Heart left ventricle (tissue), 16 donors: ENCODE measurements around the gene LHFPL3. TPM values are rescaled to one million over a fixed set of nuclear protein-coding genes. Genes with fewer than 3 reads are reported as not detected.
"Not testable (repeated sequence)": the region's sequence is repeated elsewhere in the genome, so short reads cannot be mapped to it uniquely, and the experiment has no call there.

Experiments
- ATAC-seq, 4 donors: fragments of 200-7000 bp; cut with Tn5 transposase; one replicate each; pipeline ENCODE4 v1.9.1; 2020 to 2022; ENCODE audit warnings: moderate library complexity in 4 of 4, mild to moderate bottlenecking in 3 of 4, moderate number of reproducible peaks in 1 of 4
- DNase-seq, 5 donors: peaks; one replicate each; pipeline ENCODE4 v3.0.0-alpha.2; 2020
- H3K27ac ChIP-seq, 12 donors: fragments of 200-600 bp; sonication (generic) in 4 of 12; one replicate each; pipeline versions ENCODE4 v1.5.0 to v1.8.0; 2016 to 2022; ENCODE audit warnings: mild to moderate bottlenecking in 2 of 12
- H3K27me3 ChIP-seq, 9 donors: fragments of 200-600 bp; sonication (generic) in 2 of 9; one replicate each; pipeline versions ENCODE4 v1.5.1 to v1.8.0; 2016 to 2022; ENCODE audit warnings: mild to moderate bottlenecking in 3 of 9
- H3K36me3 ChIP-seq, 9 donors: fragments of 200-600 bp; sonication (generic) in 2 of 9; one replicate each; pipeline versions ENCODE4 v1.5.0 to v1.8.0; 2018 to 2022; ENCODE audit warnings: mild to moderate bottlenecking in 2 of 9
- H3K4me1 ChIP-seq, 12 donors: fragments of 200-600 bp; sonication (generic) in 4 of 12; one replicate each; pipeline versions ENCODE4 v1.5.0 to v1.8.0; 2016 to 2022; ENCODE audit warnings: mild to moderate bottlenecking in 3 of 12
- H3K4me3 ChIP-seq, 12 donors: fragments of 200-600 bp; sonication (generic) in 4 of 12; one replicate each; pipeline versions ENCODE4 v1.5.0 to v1.8.0; 2017 to 2022; ENCODE audit warnings: mild to moderate bottlenecking in 9 of 12, moderate library complexity in 4 of 12
- H3K9me3 ChIP-seq, 12 donors: fragments of 200-600 bp; sonication (generic) in 4 of 12; one replicate each; pipeline versions ENCODE4 v1.5.0 to v1.8.0; 2016 to 2022; ENCODE audit warnings: mild to moderate bottlenecking in 1 of 12
- POLR2A ChIP-seq, 2 donors: fragments of 450-650 bp; IDR thresholded peaks; one replicate each; pipeline ENCODE4 v1.6.1; 2017; ENCODE audit warnings: antibody characterized with exemption in 2 of 2, mild to moderate bottlenecking in 2 of 2, moderate library complexity in 2 of 2
- WGBS, 4 donors: extraction: QIAGEN DNeasy Blood & Tissue Kit in 2 of 4; methylation state at CpG; one replicate each; pipeline versions ENCODE4 v1.1.5 to v1.1.7; 2013 to 2018; 5-methylcytosine and 5-hydroxymethylcytosine counted together
- intact Hi-C, 10 donors: fragments of 100-400 bp; cut with DNase I; formaldehyde crosslinking; loops; one replicate each; pipeline versions ENCODE4 v1.11.1 to v1.14.2; 2022
- polyA plus RNA-seq, 2 donors: library from polyadenylated mRNA; stranded (reverse); fragments of 200-250 nt; gene quantifications; one replicate each; pipeline ENCODE4 v1.2.3, GENCODE V29; 2013
- total RNA-seq, 9 donors: library from RNA; depleted of rRNA in 2 of 9; stranded (reverse); fragments of >200 nt in 2 of 9; fragmentation: NEBNext Ultra II Directional in 3 of 9; extraction: Animal tissue kit (Norgen Biotek cat#: 25700) in 3 of 9; gene quantifications; one replicate each; pipeline versions ENCODE4 v1.1.0 to v1.2.4, GENCODE V29; 2016 to 2023
- TF ChIP-seq, protein P1 (sequence below), 12 donors: fragments of 200-600 bp; sonication (generic) in 4 of 12; IDR thresholded peaks; one replicate each; pipeline versions ENCODE4 v1.5.0 to v1.8.0; 2018 to 2022; ENCODE audit warnings: antibody characterized with exemption in 12 of 12, mild to moderate bottlenecking in 5 of 12
- donor health status: ischemic (EF 13 %, LVEDD 7.1; RV severe dilation, severe dysfunction).
- donor health status: healthy with polysubstance abuse.
- donor health status: DM: no; HTN: yes; CAD: no.
- donor health status: DM: no; HTN: no; CAD: no.
- donor health status: ischemic (EF 25% LVEDD 6.9; RV normal size, moderate dysfunction).
- donor health status: ischemic (EF 25% LVEDD 5.7; RV mildly dilated, moderate dysfunction).
- donor health status: healthy.
- donor health status: DM: yes; HTN: yes; CAD: no.
- donor health status: ischemic (EF 35%, LVEDD 5.7; RV mildly dilated, moderate dysfunction).
- donor health status: nonischemic (EF 11% LVEDD 7.7; RV severe dilation, severe dysfunction).
- donor health status: DM: yes; HTN: yes; CAD: no.
- donor health status: PGD.
- donor health status: ischemic (EF 29% LVEDD 5.4; RV normal size, mild dysfunction).
- donor health status: nonischemic (EF 23%, LVEDD 6.1; RV moderate dilation, normal function).

LHFPL3 gene
- total and polyA plus RNA-seq, 11 donors: not detected

DNA sequence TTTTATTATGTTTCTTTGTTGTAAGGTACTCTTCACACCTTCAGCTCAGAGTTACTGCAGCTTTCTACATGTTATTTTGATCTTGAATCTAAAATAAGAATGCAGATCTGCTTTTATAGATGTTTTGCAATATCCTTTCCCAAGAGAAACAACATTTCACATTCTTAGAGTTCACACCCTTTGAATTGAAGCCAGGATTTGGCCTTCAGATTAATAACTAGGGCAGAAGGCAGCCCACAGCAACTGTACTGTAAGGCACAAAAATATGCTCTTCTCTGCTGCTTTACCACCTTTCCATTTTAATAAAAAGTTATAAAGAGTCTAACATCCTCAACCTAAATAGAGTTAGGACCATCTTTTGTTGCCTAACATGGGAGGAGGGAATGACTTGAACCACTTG lies 224.7 kb downstream of the LHFPL3 start:
- no peaks in the 10 kb centered on the region for H3K36me3 ChIP-seq
- no peak overlapping the region for H3K4me3 ChIP-seq
- no peaks in the 10 kb centered on the region for H3K27me3 ChIP-seq
- intact Hi-C loops: no loop called here
- ATAC-seq (no peak), DNase-seq (no peak)
- H3K4me1 ChIP-seq: no peaks in the 10 kb centered on the region
- peaks cover 0 to 9% (median 0%) of the 10 kb centered on the region in 12 donors for H3K9me3 ChIP-seq
- H3K27ac ChIP-seq: no peak overlapping the region
- TF ChIP-seq, protein P1, sequence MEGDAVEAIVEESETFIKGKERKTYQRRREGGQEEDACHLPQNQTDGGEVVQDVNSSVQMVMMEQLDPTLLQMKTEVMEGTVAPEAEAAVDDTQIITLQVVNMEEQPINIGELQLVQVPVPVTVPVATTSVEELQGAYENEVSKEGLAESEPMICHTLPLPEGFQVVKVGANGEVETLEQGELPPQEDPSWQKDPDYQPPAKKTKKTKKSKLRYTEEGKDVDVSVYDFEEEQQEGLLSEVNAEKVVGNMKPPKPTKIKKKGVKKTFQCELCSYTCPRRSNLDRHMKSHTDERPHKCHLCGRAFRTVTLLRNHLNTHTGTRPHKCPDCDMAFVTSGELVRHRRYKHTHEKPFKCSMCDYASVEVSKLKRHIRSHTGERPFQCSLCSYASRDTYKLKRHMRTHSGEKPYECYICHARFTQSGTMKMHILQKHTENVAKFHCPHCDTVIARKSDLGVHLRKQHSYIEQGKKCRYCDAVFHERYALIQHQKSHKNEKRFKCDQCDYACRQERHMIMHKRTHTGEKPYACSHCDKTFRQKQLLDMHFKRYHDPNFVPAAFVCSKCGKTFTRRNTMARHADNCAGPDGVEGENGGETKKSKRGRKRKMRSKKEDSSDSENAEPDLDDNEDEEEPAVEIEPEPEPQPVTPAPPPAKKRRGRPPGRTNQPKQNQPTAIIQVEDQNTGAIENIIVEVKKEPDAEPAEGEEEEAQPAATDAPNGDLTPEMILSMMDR (IDR thresholded peaks at IDR 0.05): no peak
- TF ChIP-seq POLR2A (IDR thresholded peaks at IDR 0.05): no peak

DNA sequence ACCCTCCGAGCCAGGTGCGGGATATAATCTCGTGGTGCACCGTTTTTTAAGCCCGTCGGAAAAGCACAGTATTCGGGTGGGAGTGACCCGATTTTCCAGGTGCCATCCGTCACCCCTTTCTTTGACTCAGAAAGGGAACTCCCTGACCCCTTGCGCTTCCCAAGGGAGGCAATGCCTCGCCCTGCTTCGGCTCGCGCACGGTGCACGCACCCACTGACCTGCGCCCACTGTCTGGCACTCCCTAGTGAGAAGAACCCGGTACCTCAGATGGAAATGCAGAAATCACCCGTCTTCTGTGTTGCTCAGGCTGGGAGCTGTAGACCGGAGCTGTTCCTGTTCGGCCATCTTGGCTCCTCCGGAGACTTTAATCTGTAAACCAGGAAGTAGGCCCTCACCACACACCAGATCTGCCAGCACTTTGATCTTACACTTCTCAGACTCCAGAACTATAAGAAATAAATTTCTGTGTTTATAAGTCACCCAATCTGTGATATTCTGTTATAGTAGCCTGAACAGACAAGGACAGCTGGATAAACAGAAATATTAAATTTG lies 235.0 kb downstream of the LHFPL3 start:
- H3K9me3 ChIP-seq, H3K4me3 ChIP-seq, H3K27me3 ChIP-seq, DNase-seq, H3K4me1 ChIP-seq, intact Hi-C loops, H3K36me3 ChIP-seq, H3K27ac ChIP-seq, ATAC-seq: not testable (repeated sequence)
- 91% methylated on average over 13 to 22 of the region's 22 CpGs for whole genome bisulfite sequencing, 4 donors

DNA sequence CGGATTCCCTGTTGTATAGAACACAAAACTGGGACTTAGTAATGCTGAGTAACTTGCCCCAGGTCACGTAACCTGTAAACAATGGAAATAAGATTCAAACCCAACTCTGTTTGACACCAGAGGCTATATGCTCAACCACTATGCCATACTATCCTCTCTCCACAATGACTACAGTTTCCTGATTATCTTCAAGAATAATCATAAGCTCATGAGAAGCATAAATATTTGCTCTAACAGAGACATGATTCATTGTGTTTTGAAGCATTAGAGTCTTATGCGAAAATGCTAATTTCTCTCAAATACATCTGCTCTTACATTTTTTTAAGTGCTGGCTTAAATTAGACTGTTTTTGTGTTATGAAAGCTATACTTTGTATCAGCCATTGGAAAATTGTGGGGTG lies 241.3 kb downstream of the LHFPL3 start:
- Histone ChIP-seq H3K36me3 (no peaks in the 10 kb centered on the region), H3K27ac (no peak overlapping the region), H3K4me3 (no peak overlapping the region), H3K27me3 (peaks cover 0 to 4% (median 0%) of the 10 kb centered on the region in 9 donors), H3K9me3 (no peaks in the 10 kb centered on the region), H3K4me1 (no peaks in the 10 kb centered on the region)
- DNase-seq (no peak), ATAC-seq (no peak)
- intact Hi-C loops: no loop called here
- TF ChIP-seq, protein P1 (IDR thresholded peaks at IDR 0.05): no peak
- TF ChIP-seq POLR2A (IDR thresholded peaks at IDR 0.05): no peak
- 56 to 69% (median 67%) methylated on average over 3 of the region's 3 CpGs for WGBS, 4 donors

DNA sequence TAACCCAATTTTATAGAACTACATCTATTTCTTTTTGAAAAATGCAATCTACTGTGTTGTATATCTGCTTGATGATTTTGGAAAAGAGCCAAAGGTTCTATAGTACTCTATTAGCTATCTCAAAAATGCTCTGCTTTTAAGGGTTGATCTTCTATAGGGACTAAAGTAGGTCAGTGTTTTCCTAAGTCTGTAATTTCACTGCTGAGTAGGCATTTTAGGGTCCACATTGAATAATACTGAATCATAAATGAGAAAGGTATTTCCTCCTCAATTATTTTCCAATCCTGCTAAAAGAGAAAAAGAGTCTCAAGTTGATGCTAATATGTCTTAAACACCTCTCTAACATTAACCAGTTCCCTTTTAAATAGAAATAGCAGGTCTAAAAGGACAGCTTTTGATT lies 244.2 kb downstream of the LHFPL3 start:
- H3K4me3 ChIP-seq: no peak overlapping the region
- DNase-seq (no peak), ATAC-seq (no peak)
- no peaks in the 10 kb centered on the region for H3K36me3 ChIP-seq
- no peak for TF ChIP-seq POLR2A (IDR thresholded peaks at IDR 0.05)
- TF ChIP-seq, protein P1 (IDR thresholded peaks at IDR 0.05): no peak
- no peak overlapping the region for H3K27ac ChIP-seq
- H3K9me3 ChIP-seq: no peaks in the 10 kb centered on the region
- H3K27me3 ChIP-seq: peaks cover 0 to 4% (median 0%) of the 10 kb centered on the region in 9 donors
- intact Hi-C loops: no loop called here
- no peaks in the 10 kb centered on the region for H3K4me1 ChIP-seq

DNA sequence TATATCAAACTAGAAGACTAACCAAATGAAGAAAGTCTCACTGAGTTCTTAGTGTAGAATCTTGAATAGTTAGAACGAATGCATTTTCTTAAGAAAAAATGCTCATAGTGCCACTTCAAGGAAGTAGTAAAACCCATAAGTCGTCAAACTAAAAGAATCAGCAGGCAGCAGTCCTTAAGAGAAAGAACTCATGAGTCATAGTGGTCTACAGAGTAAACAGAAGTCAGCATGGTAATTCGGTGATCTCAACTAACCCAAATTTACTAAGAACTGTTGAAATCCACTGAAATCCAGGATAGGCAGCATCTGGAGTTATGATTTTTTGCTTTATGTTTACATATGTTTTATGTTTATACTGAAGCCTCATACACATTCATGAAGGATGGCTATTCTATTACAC lies 256.2 kb downstream of the LHFPL3 start:
- WGBS, 4 donors: 53 to 67% (median 61%) methylated on average over 3 of the region's 3 CpGs
- DNase-seq: no peak
- ATAC-seq: no peak

DNA sequence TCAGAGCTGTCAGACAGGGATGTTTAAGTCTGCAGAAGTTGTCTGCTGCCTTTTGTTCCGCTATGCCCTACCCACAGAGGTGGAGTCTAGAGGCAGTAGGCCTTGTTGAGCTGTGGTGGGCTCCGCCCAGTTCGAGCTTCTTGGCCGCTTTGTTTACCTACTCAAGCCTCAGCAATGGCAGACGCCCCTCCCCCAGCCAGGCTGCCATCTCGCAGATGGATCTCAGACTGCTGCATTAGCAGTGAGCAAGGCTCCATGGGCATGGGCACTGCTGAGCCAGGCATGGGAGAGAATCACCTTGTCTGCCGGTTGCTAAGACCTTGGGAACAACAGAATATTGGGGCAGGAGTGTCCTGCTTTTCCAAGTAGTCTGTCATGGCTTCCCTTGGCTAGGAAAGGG lies 267.2 kb downstream of the LHFPL3 start:
- intact Hi-C loops, H3K4me3 ChIP-seq, DNase-seq, ATAC-seq, H3K9me3 ChIP-seq, H3K27ac ChIP-seq, H3K4me1 ChIP-seq, H3K36me3 ChIP-seq, H3K27me3 ChIP-seq: not testable (repeated sequence)
- WGBS, 4 donors: 74 to 83% (median 76%) methylated on average over 6 to 7 of the region's 7 CpGs

More for the DNA sequence above, 256.2 kb downstream of the LHFPL3 start:
- Histone ChIP-seq H3K9me3 (peaks cover 0 to 9% (median 0%) of the 10 kb centered on the region in 12 donors), H3K36me3 (no peaks in the 10 kb centered on the region), H3K27ac (no peak overlapping the region), H3K27me3 (no peaks in the 10 kb centered on the region), H3K4me1 (no peaks in the 10 kb centered on the region), H3K4me3 (no peak overlapping the region)
- TF ChIP-seq POLR2A (IDR thresholded peaks at IDR 0.05): no peak
- TF ChIP-seq, protein P1 (IDR thresholded peaks at IDR 0.05): no peak
- intact Hi-C loops: no loop called here
